ENCODE results near the gene MTREX.

Gene MTREX

DNA sequence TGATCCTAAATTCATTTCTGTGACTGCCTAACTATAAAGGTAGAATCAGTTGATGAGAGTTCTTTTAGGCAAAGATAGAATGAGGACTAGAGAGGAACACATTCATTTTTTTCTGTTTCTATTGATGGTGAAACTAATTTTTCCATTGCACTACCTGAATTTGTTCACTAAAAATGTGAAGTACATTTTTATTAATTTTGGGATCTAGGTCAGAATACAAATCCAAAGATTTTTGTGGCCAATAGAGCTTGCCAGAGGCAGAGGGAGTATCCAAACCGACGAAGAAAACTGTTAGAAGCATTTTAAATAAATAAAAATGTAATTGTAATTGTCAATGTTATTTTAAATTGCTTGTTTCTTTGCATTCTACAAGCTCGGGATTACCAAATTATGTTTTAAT lies 78.1 kb downstream of the MTREX start:
- DNase-seq, result no peak

DNA sequence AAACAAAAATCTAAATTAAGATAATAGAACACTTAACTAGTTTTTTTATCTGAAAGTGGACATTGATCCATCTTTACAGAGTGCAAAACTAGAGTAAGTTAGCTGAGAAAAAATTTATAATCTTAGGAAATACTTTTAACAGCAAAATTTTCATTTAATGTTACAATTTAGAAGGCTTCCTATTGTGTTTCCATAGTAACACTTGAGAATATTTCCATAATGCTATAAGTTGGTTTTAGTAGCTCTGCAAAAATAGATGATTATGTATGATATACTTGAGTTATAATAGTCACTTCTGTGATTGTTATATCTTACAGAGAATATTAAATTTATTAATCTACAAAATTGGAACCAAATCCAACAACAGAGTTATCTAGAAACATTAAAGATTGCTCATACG lies 78.6 kb downstream of the MTREX start:
- DNase-seq, result no peak

DNA sequence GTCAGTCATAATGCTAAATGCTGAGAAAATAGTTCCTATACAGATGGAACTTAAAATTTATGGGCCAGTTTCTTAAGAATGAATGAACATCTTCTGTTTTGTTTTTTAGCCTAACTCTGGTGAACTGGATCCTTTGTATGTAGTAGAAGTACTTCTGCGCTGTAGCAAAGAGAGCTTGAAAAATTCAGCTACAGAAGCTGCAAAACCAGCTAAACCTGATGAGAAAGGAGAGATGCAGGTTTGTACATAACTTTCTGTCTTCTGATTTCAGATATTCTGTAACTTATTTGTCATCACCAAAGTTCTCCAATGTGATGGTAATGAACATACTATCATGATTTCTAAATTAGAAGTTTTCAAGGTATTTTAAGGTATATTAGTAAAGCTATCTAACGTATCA lies 80.1 kb downstream of the MTREX start:
- no peak for DNase-seq

DNA sequence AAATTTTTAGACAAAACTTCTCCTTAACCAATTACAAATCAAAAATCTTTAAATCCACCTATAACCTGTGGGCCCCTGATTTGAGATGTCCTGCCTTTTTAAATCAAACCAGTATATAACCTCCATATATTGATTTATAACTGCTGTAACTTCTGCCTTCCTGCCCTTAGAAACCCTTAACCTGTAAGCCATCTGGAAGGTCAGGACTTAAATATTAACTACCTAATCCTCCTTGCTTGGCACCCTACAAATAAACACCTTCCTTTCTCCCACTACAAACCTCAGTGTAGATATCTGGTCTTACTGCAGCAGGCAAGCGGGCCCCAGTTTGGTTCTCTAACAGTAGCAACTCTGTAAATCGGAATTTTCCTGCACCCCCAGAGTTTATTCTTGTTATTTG lies 83.9 kb downstream of the MTREX start:
- DNase-seq, result no peak

DNA sequence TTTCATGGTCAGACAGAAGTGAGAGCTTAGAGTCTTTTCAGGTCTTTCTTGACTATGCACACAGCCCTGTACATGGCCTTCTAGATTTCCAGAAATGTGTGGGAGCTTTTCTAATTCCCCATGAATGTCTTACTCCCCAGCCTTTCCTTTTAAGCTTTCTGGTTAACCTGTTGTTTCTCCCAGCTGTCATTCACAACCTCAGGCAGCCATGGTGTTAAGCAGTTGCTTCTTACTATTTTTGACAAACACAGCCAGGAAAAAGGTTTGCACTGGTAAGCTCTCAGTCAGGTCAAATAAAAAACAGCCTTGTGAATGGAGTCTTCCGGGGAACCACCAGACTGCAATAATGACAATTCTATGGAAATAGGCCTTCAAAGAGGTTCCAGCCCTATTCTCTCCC lies 84.9 kb downstream of the MTREX start:
- DNase-seq, result no peak

DNA sequence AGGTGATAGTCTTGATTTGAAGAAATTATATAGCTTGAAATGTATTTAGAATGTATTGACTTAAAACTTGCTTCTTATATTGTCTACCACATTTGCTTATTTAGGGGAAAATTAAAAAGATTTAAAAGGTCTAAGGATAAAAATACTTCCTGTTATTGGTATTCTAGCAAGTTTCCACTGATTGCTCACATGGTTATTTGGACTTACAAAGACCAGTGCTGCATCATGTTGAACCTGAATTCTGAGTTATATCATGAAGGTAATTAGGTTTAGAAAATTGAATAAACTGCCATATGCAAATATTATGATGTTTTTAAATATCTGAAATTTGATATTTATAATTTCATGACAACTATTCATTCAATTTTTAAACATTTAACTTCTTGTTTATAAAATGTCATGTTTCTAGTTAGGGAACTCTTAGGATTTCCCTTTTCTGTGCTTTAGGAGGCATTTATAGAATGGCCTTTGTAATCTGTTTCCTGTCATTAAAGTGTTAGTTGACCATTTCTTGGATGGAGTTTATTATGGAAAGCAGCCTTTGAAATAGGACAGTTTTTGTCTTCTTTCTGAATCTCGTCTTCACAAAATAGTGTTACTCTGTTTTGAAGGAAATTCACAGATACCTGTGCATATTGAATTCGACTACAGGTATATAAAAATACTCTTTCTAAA lies 85.8 kb downstream of the MTREX start:
- no peak for DNase-seq

DNA sequence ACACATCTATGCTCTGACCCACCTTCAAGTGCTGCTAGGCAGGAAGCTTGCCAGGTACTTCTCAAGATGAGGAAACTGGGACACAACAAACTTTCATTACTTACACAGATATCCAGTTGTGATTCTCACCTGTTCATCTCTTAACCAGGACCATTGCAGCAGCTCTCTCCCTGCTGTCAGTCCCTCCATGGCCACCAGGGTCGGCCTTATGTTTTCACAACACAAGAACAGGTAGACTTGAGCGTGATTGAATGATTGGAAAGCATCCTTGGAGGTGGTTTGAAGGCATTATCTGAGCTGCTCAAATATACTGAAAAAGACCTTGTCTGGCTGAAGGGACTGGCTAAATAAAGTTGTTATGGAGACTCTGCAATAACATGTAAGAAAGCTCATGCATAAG lies 94.4 kb downstream of the MTREX start:
- DNase-seq, result no peak

DNA sequence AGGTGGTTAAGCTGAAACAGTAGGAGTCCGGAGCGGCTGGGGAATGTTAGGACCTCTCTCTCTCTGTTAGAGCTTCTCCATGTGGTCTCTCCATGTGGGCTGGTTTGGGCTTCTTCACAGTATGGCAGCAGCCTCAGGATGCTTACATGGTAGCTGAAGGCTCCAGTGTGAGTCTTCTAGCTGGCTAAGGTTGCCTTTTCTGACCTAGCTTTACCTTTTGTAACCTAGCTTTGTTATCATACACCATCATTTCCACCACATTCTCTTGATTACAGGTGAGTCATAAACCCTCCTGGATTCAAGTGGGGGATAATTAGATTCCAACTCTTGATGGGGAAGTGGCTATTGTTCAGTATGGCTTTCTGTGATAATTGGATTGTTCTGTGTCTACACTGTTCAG lies 98.5 kb downstream of the MTREX start:
- no peak for DNase-seq

DNA sequence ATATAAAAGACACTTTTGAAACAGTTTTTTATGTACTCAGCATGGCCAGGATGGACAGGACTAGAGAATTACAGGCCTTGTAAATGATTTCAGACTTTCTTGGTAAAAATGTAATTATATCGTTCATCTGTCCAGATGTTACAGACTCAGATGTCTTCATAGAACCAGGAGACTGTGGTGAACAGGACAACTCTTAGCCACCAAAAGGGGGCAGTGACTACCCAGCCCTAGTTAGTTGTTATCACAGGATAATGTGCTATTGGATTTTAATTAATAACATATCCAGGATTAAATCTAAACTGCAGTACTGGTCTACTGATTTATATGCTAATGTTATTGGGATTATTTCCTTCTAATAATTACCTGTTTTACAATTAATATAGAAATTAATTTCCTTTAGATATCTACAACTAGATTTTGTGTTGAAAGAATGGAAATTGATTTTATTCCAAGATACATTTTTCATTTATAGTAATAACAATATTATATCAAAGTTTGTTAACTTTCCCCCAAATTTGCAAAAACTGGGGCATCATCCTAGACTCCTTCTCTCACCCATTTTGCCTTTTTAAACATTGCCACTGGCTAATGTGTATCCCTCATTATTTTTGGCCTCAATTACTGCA lies 99.4 kb downstream of the MTREX start:
- no peak for DNase-seq

DNA sequence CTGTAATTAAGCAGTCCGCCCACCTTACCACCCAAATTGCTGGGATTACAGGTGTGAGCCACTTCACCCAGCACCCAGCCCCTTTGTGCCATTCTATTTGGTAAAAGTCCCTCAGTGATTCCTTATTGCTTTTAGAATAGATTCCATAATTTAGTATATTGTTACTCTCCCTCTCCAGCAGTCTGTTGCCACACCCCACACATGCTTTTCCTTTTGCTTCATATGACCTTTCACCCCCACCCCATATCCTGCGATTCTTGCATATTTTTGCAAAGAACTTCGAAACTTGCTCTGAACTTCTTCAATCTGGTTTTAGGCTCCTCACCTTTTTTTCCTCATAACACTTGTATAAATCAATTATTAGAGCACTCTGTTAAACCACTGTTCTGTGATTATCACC lies 100.2 kb downstream of the MTREX start:
- DNase-seq, result no peak

DNA sequence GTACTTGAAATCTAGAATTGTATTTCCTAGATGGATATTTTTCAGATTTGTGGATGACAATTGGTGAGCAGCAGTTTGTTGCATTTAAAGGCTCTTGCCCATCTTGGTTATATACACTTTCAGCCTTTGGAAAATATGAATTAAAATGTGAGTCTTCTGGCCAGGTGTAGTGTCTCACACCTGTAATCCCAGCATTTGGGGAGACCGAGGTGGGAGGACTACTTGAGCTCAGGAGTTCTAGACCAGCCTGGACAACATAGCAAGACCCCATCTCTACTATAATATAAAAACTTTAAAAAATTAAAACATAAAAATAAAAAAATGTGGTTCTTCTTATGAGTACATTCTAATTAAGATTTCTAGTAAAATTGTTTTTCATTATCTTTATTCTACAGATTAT lies 102.0 kb downstream of the MTREX start:
- no peak for DNase-seq

DNA sequence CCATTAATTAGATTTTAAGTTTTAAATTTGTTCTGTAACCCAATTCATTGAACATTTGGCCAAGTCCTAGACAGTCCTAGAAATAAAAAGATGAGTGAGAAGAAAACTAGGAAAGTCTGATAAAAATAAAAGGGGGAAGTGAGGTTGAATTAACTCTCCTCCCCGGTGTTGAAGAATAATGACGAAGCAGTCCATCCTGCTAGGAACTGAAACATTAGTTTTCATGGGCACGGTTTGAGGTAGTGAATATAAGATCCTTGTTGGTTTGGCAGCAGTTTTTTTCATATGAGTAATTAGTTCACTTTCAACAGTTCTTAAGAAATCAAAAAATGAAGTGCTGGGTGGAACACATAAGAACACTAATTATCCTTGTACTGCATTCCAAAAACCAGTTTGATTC lies 103.1 kb downstream of the MTREX start:
- DNase-seq, result no peak

DNA sequence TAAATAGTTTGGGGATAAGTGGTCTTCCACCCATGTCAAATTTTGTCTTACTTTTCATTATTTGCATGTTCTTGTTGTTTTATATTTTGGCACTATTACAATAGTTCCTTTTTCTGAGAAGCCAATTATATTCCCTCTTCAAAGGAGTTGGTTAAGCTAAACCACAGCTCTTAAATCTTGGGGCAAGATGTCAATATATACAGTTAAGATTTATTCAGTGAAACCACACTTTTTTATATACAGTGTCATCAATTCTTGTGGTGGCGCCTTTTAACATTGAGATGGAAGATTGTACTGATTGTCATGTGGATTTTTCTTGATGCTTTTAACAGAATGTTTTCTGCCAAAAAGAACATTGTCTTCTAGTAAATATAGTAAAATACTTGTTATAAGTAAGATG lies 104.1 kb downstream of the MTREX start:
- DNase-seq, result no peak

DNA sequence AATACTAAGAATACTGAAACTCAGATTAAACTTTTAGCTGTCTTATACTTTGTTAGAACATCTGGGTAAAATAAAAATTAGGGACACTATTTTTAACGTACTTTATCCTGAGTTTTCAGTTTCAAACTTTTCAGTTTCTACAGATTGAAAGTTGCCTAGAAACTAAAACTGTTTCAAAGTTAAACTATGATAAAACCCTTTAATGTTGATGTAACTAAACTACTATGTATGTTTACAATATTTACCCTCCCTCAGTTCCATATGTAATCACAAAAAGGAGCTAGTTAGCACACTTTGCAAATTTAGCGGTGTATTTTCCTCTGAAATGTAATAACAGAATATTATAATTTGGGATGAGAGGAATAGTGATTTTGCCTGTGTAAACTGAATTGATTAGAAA lies 105.9 kb downstream of the MTREX start:
- no peak for DNase-seq

DNA sequence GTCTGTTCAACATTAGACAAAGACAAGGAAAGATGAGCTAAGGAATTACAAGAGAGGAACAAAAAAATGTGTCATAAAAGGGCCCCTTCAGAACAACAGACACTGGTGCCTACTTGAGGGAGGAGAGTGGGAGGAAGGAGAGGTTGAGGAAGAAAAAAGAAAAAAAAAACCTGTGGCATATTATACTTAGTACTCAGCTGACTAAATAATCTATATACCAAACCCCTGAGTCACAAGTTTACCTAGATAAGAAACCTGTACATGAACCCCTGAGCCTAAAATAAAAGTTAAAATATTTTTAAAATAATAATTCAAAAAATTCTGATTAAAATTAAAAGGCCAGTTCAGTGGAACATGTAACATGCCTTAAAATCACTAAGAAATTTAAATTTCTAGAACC lies 107.3 kb downstream of the MTREX start:
- no peak for DNase-seq

DNA sequence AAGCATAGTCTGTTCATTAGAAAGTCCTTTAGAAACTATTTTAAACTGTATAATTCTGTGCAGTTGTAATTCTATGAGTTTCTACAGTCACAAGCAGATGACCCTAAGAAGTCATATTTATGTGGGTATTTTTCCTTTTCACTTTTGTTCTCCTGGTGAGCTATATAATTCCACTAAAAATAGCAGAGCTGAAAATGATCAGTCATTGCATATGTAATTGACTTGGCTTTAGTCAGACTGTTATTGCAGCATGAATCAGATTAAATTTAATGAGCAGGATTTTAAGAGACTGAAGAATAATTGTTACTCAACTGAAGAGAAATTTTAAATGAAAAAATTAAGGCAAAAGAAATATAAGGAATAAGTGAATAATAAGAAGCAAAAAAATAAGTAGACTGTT lies 108.5 kb downstream of the MTREX start:
- DNase-seq, result no peak

DNA sequence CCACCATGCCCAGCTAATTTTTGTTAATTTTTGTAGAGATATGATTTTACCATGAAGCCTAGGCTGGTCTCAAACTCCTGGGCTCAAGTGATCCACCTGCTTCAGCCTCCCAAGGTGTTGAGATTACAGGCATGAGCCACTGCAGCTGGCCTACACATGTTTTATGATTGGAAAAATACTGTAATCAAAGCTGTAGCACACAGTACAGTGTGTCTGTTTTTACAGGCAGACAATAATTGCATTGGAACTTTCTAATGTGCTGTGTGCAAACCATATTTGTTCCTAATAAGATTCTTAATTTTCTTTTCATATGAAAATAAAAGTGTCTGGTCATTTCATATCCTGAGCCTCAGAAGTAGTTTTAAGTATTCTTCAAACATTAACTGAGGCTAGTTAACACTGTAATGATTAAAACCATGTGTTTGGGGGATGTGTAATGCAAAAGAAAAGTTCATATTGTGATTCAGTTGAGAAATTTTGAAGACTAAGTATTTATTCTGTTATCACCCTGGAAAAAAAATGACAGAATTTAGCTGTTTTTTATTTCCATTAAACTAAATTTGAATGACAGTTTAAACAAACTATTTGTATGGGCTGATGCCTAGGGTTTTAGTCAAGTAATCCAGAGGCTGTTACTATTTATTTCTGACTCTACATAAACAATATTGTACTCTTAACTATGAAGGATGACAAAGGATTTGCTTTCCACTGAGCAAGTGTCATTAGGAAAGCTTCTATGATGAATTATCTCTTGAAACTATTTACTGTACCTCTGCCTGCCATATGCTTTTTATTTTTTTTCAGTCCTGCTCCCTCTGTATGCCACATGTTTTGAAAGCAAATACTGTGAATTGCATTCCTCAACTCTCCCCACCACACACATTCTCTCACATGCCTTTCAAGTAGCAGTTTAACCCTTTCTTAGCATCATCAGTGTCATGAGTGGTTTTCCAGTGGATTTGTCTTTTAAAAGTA lies 111.5 kb downstream of the MTREX start:
- DNase-seq, result no peak

DNA sequence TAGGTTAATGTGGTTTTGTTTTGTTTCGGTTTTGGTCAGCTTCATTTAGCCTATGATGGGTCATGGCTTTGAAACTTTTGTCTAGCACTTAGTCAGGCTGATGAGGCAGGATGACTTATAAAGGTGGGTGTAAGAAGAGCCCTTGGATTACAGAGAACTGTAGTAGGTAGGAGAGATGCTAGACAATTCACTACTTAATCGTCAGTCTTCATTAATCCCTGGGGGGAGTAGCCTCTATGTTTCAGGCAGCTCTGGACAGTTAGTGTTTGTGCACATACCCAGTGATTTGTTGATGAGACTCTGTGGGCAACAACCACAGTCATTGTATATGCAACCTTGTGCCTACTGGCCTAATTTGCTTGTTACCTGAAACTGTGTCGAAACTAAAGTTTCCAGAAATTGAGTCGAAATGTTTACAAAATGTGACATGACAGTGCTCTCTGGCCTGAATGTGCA lies 113.3 kb downstream of the MTREX start:
- DNase-seq, result no peak

DNA sequence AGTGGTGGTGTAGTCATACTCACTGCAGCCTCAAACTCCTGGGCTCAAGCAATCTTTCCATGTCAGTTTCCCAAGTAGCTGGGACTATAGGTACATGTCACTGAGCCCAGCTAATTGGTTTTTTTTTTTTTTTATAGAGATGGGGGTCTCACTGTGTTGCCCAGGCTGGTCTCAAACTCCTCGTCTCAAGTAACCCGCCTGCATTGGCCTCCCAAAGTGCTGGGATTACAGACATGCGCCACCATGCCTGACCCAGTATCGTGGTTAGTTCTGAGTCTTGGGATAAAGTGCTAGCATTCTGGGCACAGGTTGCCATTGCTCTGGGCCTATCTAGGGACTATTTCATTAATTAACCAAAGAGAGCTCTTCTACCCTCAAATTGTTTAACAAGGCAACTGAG lies 118.7 kb downstream of the MTREX start:
- no peak for DNase-seq

DNA sequence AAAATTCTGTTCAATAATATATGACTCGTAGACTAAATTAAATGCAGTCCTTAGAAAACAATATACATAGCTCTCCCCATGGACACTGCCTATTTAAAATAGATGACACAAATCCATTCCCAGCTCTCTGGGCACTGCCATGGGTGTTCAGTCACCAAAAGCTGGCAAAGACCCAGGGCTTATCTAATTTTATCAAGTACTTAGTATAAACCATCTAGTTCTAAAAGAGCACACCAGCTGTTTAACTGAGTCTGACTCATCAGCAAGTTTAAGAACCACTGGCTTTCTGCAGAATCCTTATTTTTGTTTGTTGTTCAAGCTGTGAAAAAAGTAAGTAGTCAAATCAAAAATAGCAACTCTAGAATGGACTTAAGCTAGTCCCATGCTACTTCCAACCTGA lies 119.4 kb downstream of the MTREX start:
- DNase-seq, result no peak

DNA sequence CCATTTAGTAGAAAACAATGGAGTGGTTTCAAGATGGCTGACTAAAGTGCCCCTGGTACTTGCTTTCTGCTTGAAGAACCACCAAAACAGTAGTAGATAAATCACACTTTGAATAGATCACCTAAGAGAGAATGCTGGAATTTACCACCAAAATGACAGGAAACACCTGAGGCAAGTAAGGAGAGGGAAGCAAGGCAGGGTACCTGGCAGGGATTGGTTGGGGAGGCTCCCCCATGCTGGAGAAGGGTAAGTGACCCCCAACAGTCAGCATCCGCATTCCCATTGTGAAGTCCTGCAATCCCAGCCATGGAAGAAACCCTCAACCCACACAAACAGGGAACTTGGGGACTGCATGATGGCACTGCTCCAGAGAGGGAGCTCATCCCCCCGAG lies 121.4 kb downstream of the MTREX start:
- no peak for DNase-seq

DNA sequence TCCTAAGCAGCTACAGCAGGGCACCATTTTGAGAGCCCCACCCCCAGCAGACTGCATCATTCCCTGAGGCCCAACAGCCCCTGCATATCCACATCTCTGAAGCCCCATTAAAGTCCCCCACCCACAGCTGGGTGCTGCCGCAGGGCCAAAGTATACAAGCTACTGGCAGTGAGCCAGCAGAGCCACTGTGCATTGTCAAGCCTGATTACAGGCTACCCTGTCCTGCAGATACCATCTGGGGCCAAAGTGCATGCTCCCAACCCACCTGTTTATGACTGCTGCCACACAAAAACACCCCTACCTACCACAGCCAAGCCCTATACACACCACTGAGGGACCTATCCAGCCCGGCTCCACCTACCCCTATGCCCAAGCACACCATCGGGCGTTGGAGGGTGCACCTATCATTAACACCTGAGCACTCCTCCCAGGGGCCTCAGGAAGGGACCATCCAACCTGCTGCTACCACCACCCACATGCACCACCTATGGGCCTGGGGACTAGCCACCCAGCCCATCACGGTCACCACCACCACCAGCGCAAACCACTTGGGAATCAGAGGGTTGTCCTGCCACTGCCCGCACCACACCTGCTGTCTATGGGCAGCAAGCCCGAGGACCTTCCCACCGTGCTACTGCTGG lies 121.9 kb downstream of the MTREX start:
- no peak for DNase-seq

DNA sequence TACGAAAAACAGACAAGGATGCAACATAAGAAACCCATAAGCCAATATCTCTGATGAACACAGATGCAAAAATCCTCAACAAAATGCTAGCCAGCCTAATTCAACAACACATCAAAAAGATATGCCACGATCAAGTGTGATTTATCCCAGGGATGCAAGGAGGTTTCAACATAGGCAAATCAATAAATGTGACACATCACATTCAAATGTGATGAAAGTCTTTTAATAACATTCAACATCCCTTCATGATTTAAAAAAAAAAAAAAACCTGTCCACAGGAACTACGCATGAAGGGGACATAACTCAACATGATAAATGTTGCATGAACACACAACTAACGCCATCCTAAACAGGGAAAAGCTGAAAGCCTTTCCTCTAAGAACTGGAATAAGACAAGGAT lies 124.8 kb downstream of the MTREX start:
- DNase-seq, result no peak
